Fibroblast of villous mesenchyme (primary cell): ENCODE measurements around the gene ZNF311. TPM values are rescaled to one million over a fixed set of nuclear protein-coding genes. Genes with fewer than 3 reads are reported as not detected.
A peak's percentile ranks its signal among the peaks of the same experiment; 100 is the strongest.
"Not testable (repeated sequence)": the region's sequence is repeated elsewhere in the genome, so short reads cannot be mapped to it uniquely, and the experiment has no call there.

Source experiments
- DNase-seq: peaks from one replicate; pipeline ENCODE4 v3.0.0-alpha.2; 2010; ENCODE audit warnings: low read depth
- H3K4me3 ChIP-seq: 2 replicates; pipeline ENCODE4 v1.5.1; 2011; ENCODE audit warnings: low read depth, mild to moderate bottlenecking, low read length
- total RNA-seq: library from RNA; depleted of rRNA; stranded (reverse); fragments of >200 nt; gene quantifications from 2 replicates; pipeline ENCODE4 v1.2.3, GENCODE V29; 2012
- TF ChIP-seq, protein P1 (sequence below): IDR thresholded peaks from 2 replicates; pipeline ENCODE4 v1.5.1; 2012; ENCODE audit warnings: low read depth, mild to moderate bottlenecking, low read length; ENCODE audit not compliant: insufficient read depth

ZNF311 gene
- total RNA-seq, 1 donor: 0.43 TPM

DNA sequence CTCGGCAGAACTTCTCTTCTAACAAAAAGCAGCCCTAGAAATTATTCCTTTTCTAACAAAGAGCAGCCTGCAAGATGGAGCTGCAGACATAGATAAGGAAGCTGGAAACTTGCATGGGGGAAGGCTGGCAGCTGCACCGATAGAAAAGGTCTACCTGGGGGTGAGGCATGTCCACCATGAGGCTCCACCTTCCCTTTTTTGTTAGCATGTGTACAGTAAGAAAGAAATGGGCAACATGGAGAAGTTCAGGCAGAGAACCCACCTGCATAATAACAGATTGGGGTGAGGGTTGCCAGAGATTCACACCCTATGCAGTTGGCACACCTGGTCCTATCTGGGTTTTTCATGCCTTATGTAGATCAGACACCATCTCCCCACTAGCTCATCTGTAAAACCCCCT is 25.4 kb downstream of the ZNF311 start:
- no peak for DNase-seq
- TF ChIP-seq, protein P1, sequence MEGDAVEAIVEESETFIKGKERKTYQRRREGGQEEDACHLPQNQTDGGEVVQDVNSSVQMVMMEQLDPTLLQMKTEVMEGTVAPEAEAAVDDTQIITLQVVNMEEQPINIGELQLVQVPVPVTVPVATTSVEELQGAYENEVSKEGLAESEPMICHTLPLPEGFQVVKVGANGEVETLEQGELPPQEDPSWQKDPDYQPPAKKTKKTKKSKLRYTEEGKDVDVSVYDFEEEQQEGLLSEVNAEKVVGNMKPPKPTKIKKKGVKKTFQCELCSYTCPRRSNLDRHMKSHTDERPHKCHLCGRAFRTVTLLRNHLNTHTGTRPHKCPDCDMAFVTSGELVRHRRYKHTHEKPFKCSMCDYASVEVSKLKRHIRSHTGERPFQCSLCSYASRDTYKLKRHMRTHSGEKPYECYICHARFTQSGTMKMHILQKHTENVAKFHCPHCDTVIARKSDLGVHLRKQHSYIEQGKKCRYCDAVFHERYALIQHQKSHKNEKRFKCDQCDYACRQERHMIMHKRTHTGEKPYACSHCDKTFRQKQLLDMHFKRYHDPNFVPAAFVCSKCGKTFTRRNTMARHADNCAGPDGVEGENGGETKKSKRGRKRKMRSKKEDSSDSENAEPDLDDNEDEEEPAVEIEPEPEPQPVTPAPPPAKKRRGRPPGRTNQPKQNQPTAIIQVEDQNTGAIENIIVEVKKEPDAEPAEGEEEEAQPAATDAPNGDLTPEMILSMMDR: no peak
- H3K4me3 ChIP-seq: no peak overlapping the region

- DNase-seq: no peak
- H3K4me3 ChIP-seq: no peak overlapping the region
- TF ChIP-seq, protein P1: no peak
These were observed 26.1 kb downstream of the ZNF311 start for GRCh38 chr6:28978959-28979561.

- no peak overlapping the region for H3K4me3 ChIP-seq
- no peak for DNase-seq
- TF ChIP-seq, protein P1: no peak
These were observed 27.0 kb downstream of the ZNF311 start for GRCh38 chr6:28978133-28978491.

DNA sequence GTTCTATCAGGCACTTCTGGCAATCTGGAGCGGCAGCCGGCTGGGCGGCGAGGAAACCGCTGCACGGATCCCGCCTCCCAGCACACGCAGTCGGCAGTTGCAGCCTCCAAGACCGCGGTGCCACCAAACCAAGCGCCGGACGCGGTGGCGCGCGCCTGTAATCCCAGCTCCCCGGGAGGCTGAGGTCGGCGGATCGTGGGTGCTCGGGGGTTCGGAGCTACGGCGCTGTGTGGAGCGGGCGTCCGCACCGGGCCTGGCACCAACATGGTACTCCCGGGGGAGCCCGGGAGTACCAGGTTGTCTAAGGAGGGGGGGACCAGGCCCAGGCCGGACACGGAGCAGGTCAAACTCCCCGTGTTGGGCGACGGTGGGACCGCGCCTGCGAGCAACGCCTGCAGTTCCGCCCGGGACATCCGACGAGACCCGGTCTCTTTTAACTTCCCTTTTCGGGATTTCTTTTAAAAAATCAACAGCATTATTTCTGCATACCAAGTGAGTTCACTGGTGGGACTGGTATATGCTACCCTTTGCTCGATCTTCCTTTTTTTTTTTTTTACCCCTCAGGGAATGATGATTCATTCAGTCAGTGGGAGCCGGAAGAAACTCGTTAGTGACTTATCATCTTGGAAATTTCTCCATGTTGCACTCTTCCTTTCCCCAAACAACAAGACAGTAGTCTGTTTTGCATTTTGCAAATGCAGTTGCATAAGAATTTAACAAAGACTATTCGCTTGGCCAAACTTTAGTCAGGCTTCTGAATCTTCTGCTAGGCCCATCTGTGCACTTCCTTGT is 27.6 kb downstream of the ZNF311 start:
- DNase-seq: peak; percentile 71
- H3K4me3 ChIP-seq: peak overlapping the region; percentile 57
- TF ChIP-seq, protein P1: no peak

DNA sequence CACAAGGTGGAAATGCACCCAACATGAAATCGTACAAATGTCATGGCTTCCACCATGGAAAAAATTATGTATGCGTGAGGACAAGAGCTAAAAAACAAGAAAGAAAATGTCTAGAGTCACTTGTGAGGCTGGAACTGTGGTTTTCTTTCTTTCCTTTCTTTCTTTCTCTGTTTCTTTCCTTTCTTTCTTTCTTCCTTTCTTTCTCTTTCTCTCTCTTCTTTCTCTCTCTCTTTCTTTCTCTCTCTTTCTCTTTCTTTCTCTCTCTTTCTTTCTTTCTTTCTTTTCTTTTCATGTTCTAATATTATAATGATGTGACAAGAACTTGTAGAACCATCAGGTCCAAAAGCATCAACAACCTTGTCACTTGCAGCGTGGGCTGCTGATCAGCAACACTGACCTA is 28.4 kb downstream of the ZNF311 start:
- H3K4me3 ChIP-seq: no peak overlapping the region
- no peak for DNase-seq
- TF ChIP-seq, protein P1: no peak

GRCh38 chr6:28974505-28974904 is 30.6 kb downstream of the ZNF311 start:
- no peak overlapping the region for H3K4me3 ChIP-seq
- DNase-seq: no peak
- TF ChIP-seq, protein P1: no peak

GRCh38 chr6:28970056-28970455 is 35.1 kb downstream of the ZNF311 start:
- not testable (repeated sequence) for DNase-seq, H3K4me3 ChIP-seq
